OCI-LY1 (cell line): ENCODE measurements around the gene SPRR2F.

ENCODE experiments used
- H2AFZ ChIP-seq: fragments of 200-600 bp; sonication (generic), shearing (Covaris generic); 2 replicates; pipeline ENCODE4 v1.6.0; 2014; ENCODE audit warnings: antibody characterized with exemption, mild to moderate bottlenecking, low read length
- H3F3A ChIP-seq: fragments of 200-600 bp; sonication (generic), shearing (Covaris generic); 2 replicates; pipeline ENCODE4 v1.6.0; 2014; ENCODE audit warnings: mild to moderate bottlenecking, antibody characterized with exemption, low read length, moderate library complexity; ENCODE audit not compliant: insufficient read depth
- H3K27ac ChIP-seq: fragments of 200-600 bp; sonication (generic); 2 replicates; pipeline ENCODE4 v1.5.1; 2014; ENCODE audit warnings: low read length, mixed run types, mild to moderate bottlenecking, low read depth; ENCODE audit not compliant: poor library complexity, severe bottlenecking
- H3K27me3 ChIP-seq: fragments of 200-600 bp; sonication (generic); 2 replicates; pipeline ENCODE4 v1.6.0; 2014; ENCODE audit warnings: antibody characterized with exemption, mild to moderate bottlenecking, low read length, moderate library complexity; ENCODE audit not compliant: insufficient read depth
- H3K36me3 ChIP-seq: fragments of 200-600 bp; sonication (generic); 2 replicates; pipeline ENCODE4 v1.6.1; 2014; ENCODE audit warnings: mild to moderate bottlenecking, antibody characterized with exemption, low read length, moderate library complexity, mixed read lengths; ENCODE audit not compliant: insufficient read depth
- H3K4me1 ChIP-seq: fragments of 200-600 bp; sonication (generic); 2 replicates; pipeline ENCODE4 v1.5.1; 2014; ENCODE audit warnings: mild to moderate bottlenecking, low read length, moderate library complexity; ENCODE audit not compliant: insufficient read depth, severe bottlenecking
- H3K4me2 ChIP-seq: fragments of 200-600 bp; sonication (generic), shearing (Covaris generic); 2 replicates; pipeline ENCODE4 v1.6.1; 2014; ENCODE audit warnings: low read length
- H3K4me3 ChIP-seq: fragments of 200-600 bp; sonication (generic); 2 replicates; pipeline ENCODE4 v1.5.1; 2014; ENCODE audit warnings: low read length, low read depth, mild to moderate bottlenecking, mixed read lengths; ENCODE audit not compliant: poor library complexity, severe bottlenecking
- H3K79me2 ChIP-seq: fragments of 200-600 bp; shearing (Covaris generic); 2 replicates; pipeline ENCODE4 v1.6.1; 2016; ENCODE audit warnings: mixed run types, low read length, mixed read lengths; ENCODE audit not compliant: insufficient read depth
- H3K9ac ChIP-seq: fragments of 200-600 bp; sonication (generic), shearing (Covaris generic); 2 replicates; pipeline ENCODE4 v1.6.1; 2014; ENCODE audit warnings: mild to moderate bottlenecking, low read length, mixed read lengths
- H3K9me2 ChIP-seq: fragments of 200-600 bp; sonication (generic), shearing (Covaris generic); 2 replicates; pipeline ENCODE4 v1.6.1; 2014; ENCODE audit warnings: low read depth, mild to moderate bottlenecking, low read length, mixed read lengths
- H3K9me3 ChIP-seq: fragments of 200-600 bp; shearing (Covaris generic); 2 replicates; pipeline ENCODE4 v1.6.1; 2014; ENCODE audit warnings: low read length, mixed read lengths
- H4K20me1 ChIP-seq: fragments of 200-600 bp; sonication (generic), shearing (Covaris generic); 2 replicates; pipeline ENCODE4 v1.6.0; 2016; ENCODE audit warnings: mild to moderate bottlenecking, low read length; ENCODE audit not compliant: insufficient read depth
- EZH2 ChIP-seq: fragments of 200-600 bp; sonication (generic), shearing (Covaris generic); IDR thresholded peaks from 2 replicates; pipeline ENCODE4 v1.8.0; 2017; ENCODE audit warnings: borderline replicate concordance, mixed run types, mild to moderate bottlenecking, antibody characterized with exemption, low read length, moderate library complexity, mixed read lengths
- TF ChIP-seq, protein P1 (sequence below): fragments of 200-600 bp; sonication (generic), shearing (Covaris generic); IDR thresholded peaks from 2 replicates; pipeline ENCODE4 v1.5.1; 2017; ENCODE audit warnings: mild to moderate bottlenecking, antibody characterized with exemption, low read length, moderate library complexity, mixed read lengths

The SPRR2F gene

DNA sequence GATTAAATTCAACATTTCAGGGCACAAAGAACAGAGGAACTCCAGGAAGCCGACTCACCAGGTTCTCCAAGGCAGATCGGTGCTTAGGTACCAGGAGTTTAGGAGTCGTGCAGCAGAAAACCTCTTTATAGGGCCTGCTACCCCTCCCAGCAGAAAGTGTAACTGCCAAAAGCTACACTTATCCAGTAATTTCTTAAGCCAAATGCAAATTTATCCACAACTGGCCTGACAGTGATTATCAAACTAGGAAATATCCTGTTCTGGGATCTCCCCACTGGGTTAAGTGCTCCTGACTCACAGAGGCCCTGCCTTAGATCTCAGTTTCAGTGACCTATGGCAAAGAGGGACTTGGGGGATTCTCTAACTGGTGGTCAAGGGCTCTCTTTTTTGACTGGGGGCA is at the start of gene SPRR2F:
Gene SPRR2F, minus strand, starts transcription at position 101 of the 400 bp plus-strand sequence. CDS start 783 bp downstream, outside the sequence.
- Histone ChIP-seq H3K9ac (no peak within 1 kb of the TSS), H2AFZ (no peak within 1 kb of the TSS), H3F3A (no peaks in the 10 kb centered on the region), H3K27ac (no peak within 1 kb of the TSS), H3K4me2 (no peak within 1 kb of the TSS), H4K20me1 (no peaks in the 10 kb centered on the region), H3K9me2 (no peaks in the 10 kb centered on the region), H3K27me3 (no peaks in the 10 kb centered on the region), H3K4me3 (no peak within 1 kb of the TSS), H3K9me3 (no peaks in the 10 kb centered on the region), H3K79me2 (no peaks in the 10 kb centered on the region), H3K36me3 (no peaks in the 10 kb centered on the region), H3K4me1 (no peaks in the 10 kb centered on the region)
- no peak for TF ChIP-seq EZH2
- TF ChIP-seq, protein P1, sequence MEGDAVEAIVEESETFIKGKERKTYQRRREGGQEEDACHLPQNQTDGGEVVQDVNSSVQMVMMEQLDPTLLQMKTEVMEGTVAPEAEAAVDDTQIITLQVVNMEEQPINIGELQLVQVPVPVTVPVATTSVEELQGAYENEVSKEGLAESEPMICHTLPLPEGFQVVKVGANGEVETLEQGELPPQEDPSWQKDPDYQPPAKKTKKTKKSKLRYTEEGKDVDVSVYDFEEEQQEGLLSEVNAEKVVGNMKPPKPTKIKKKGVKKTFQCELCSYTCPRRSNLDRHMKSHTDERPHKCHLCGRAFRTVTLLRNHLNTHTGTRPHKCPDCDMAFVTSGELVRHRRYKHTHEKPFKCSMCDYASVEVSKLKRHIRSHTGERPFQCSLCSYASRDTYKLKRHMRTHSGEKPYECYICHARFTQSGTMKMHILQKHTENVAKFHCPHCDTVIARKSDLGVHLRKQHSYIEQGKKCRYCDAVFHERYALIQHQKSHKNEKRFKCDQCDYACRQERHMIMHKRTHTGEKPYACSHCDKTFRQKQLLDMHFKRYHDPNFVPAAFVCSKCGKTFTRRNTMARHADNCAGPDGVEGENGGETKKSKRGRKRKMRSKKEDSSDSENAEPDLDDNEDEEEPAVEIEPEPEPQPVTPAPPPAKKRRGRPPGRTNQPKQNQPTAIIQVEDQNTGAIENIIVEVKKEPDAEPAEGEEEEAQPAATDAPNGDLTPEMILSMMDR: no peak

DNA sequence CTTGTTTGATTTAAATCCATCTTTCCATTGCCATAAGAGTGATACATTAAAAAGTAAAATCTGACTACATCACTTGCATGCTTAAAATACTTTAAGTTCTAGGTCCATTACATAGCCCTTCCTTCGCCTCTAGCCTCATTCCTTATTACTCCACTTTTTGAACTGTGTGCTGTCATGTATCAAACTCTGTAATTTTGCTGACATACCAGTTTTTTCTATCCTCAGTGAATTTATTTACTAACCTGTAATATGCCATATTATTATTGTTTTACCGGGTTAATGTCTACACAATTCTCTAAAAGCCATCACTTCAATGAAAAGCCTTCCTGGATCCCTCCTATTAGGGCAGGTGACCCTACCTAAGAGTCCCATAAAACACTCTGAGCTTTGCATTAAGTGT is 42.2 kb upstream of the SPRR2F start:
- Histone ChIP-seq H3F3A (no peaks in the 10 kb centered on the region), H2AFZ (no peak overlapping the region), H3K4me2 (no peak overlapping the region), H3K27ac (no peak overlapping the region), H3K9me3 (no peaks in the 10 kb centered on the region), H3K9me2 (no peaks in the 10 kb centered on the region), H3K27me3 (no peaks in the 10 kb centered on the region), H3K4me1 (no peaks in the 10 kb centered on the region), H4K20me1 (no peaks in the 10 kb centered on the region), H3K36me3 (no peaks in the 10 kb centered on the region), H3K79me2 (no peaks in the 10 kb centered on the region), H3K9ac (no peak overlapping the region), H3K4me3 (no peak overlapping the region)
- TF ChIP-seq, protein P1: no peak
- no peak for TF ChIP-seq EZH2

- H3K27me3 ChIP-seq: no peaks in the 10 kb centered on the region
Measured at GRCh38 chr1:153152481-153152880, 39.2 kb upstream of the SPRR2F start.

More at GRCh38 chr1:153152481-153152880, 39.2 kb upstream of the SPRR2F start:
- H2AFZ ChIP-seq: no peak overlapping the region
- no peaks in the 10 kb centered on the region for H3F3A ChIP-seq
- no peaks in the 10 kb centered on the region for H3K4me1 ChIP-seq
- H4K20me1 ChIP-seq: no peaks in the 10 kb centered on the region
- no peak overlapping the region for H3K9ac ChIP-seq
- no peaks in the 10 kb centered on the region for H3K9me2 ChIP-seq
- H3K4me3 ChIP-seq: no peak overlapping the region
- no peak for TF ChIP-seq EZH2
- TF ChIP-seq, protein P1: no peak
- H3K27ac ChIP-seq: no peak overlapping the region
- no peaks in the 10 kb centered on the region for H3K36me3 ChIP-seq
- no peak overlapping the region for H3K4me2 ChIP-seq
- H3K79me2 ChIP-seq: no peaks in the 10 kb centered on the region
- no peaks in the 10 kb centered on the region for H3K9me3 ChIP-seq
